BE2C (cell line): ENCODE measurements around the gene STEAP1B.
"Not testable (repeated sequence)": the region's sequence is repeated elsewhere in the genome, so short reads cannot be mapped to it uniquely, and the experiment has no call there.

ENCODE experiments used
- DNase-seq: peaks from one replicate; pipeline ENCODE4 v3.0.0-alpha.2; 2020
- H3K27me3 ChIP-seq: fragments of 250-450 bp; sonication (Bioruptor Pico); 2 replicates; pipeline ENCODE4 v1.5.1; 2020; ENCODE audit warnings: mild to moderate bottlenecking
- H3K36me3 ChIP-seq: fragments of 250-450 bp; sonication (Bioruptor Pico); 2 replicates; pipeline ENCODE4 v1.5.1; 2020; ENCODE audit warnings: mild to moderate bottlenecking
- H3K4me1 ChIP-seq: fragments of 250-450 bp; sonication (Bioruptor Pico); 2 replicates; pipeline ENCODE4 v1.5.1; 2020
- H3K4me3 ChIP-seq: 2 replicates; pipeline ENCODE4 v1.5.1; 2011; ENCODE audit warnings: low read depth, low read length
- H3K9me3 ChIP-seq: fragments of 250-450 bp; sonication (Bioruptor Pico); 2 replicates; pipeline ENCODE4 v1.5.1; 2020
- CTCF ChIP-seq: IDR thresholded peaks from 2 replicates; pipeline ENCODE4 v1.5.1; 2012; ENCODE audit warnings: mild to moderate bottlenecking, low read depth, low read length

STEAP1B gene

GRCh38 chr7:22507320-22507719 is 7.3 kb upstream of the STEAP1B start:
- not testable (repeated sequence) for H3K4me3 ChIP-seq, H3K4me1 ChIP-seq, DNase-seq, H3K36me3 ChIP-seq, H3K27me3 ChIP-seq, H3K9me3 ChIP-seq

GRCh38 chr7:22506316-22507020 is 6.5 kb upstream of the STEAP1B start:
- not testable (repeated sequence) for H3K36me3 ChIP-seq, H3K4me3 ChIP-seq, H3K27me3 ChIP-seq, DNase-seq, H3K9me3 ChIP-seq, H3K4me1 ChIP-seq

- H3K36me3 ChIP-seq, H3K4me1 ChIP-seq, H3K9me3 ChIP-seq, H3K4me3 ChIP-seq, H3K27me3 ChIP-seq, DNase-seq: not testable (repeated sequence)
- TF ChIP-seq CTCF = peak; percentile 46
These were observed 4.5 kb upstream of the STEAP1B start for GRCh38 chr7:22504519-22504918.

GRCh38 chr7:22502104-22502503 is 2.1 kb upstream of the STEAP1B start:
- H3K4me1 ChIP-seq, H3K4me3 ChIP-seq, H3K9me3 ChIP-seq, H3K27me3 ChIP-seq, H3K36me3 ChIP-seq, DNase-seq: not testable (repeated sequence)

- H3K9me3 ChIP-seq, H3K36me3 ChIP-seq, H3K27me3 ChIP-seq, DNase-seq, H3K4me3 ChIP-seq, H3K4me1 ChIP-seq: not testable (repeated sequence)
- peak; percentile 46 for TF ChIP-seq CTCF
These were observed 1.3 kb upstream of the STEAP1B start for GRCh38 chr7:22501336-22501735.

- Histone ChIP-seq H3K4me3 (no peak overlapping the region), H3K4me1 (peaks cover 3% of the 10 kb centered on the region; the same call in 1 of the 2 replicates), H3K9me3 (no peaks in the 10 kb centered on the region), H3K27me3 (no peaks in the 10 kb centered on the region), H3K36me3 (no peaks in the 10 kb centered on the region)
- DNase-seq = no peak
- TF ChIP-seq CTCF = no peak
These were observed 944 bp downstream of the STEAP1B start for GRCh38 chr7:22499044-22499443.

- DNase-seq, H3K36me3 ChIP-seq, H3K4me3 ChIP-seq, H3K27me3 ChIP-seq, H3K4me1 ChIP-seq, H3K9me3 ChIP-seq: not testable (repeated sequence)
These were observed 3.1 kb downstream of the STEAP1B start for GRCh38 chr7:22496912-22497311.

GRCh38 chr7:22496296-22496888 is 3.6 kb downstream of the STEAP1B start:
- not testable (repeated sequence) for DNase-seq, H3K9me3 ChIP-seq, H3K4me1 ChIP-seq, H3K27me3 ChIP-seq, H3K4me3 ChIP-seq, H3K36me3 ChIP-seq

- H3K4me1 ChIP-seq, H3K36me3 ChIP-seq, H3K27me3 ChIP-seq, DNase-seq, H3K9me3 ChIP-seq, H3K4me3 ChIP-seq: not testable (repeated sequence)
These were observed 6.6 kb downstream of the STEAP1B start for GRCh38 chr7:22493160-22493925.
